ENCODE data around the gene AGBL3. TPM values are rescaled to one million over a fixed set of nuclear protein-coding genes. Genes with fewer than 3 reads are reported as not detected.

AGBL3 gene
- total RNA-seq, 4 donors from 2014 or later: 0.29 to 12.5 (median 5.3) TPM

DNA sequence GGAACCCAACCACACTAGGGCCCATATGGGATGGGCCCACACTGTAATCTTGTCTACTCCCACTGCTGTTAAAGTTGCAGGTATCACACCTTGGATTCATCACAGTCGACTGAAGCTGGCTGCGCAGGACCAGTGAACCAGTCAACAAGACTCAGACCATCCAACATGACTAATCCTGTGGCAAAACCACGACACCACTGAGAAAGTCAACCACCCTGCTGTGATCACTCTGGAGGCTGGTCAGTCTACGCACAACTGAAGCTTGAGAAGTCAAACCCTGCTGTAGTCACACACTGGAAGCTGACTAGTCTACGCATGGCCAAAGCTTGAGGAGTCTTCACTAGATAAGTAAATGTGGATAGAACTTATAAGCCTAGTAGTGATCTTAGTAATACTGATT lies 193.8 kb downstream of the AGBL3 start:
- H3K27ac ChIP-seq: no peak overlapping the region
- intact Hi-C loops (cut with DNase I; ENCODE audit: low total_unique reads): no loop called here
- TF ChIP-seq, protein P1, sequence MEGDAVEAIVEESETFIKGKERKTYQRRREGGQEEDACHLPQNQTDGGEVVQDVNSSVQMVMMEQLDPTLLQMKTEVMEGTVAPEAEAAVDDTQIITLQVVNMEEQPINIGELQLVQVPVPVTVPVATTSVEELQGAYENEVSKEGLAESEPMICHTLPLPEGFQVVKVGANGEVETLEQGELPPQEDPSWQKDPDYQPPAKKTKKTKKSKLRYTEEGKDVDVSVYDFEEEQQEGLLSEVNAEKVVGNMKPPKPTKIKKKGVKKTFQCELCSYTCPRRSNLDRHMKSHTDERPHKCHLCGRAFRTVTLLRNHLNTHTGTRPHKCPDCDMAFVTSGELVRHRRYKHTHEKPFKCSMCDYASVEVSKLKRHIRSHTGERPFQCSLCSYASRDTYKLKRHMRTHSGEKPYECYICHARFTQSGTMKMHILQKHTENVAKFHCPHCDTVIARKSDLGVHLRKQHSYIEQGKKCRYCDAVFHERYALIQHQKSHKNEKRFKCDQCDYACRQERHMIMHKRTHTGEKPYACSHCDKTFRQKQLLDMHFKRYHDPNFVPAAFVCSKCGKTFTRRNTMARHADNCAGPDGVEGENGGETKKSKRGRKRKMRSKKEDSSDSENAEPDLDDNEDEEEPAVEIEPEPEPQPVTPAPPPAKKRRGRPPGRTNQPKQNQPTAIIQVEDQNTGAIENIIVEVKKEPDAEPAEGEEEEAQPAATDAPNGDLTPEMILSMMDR (IDR thresholded peaks at IDR 0.05): no peak
- no peak for TF ChIP-seq POLR2A (IDR thresholded peaks at IDR 0.05)

DNA sequence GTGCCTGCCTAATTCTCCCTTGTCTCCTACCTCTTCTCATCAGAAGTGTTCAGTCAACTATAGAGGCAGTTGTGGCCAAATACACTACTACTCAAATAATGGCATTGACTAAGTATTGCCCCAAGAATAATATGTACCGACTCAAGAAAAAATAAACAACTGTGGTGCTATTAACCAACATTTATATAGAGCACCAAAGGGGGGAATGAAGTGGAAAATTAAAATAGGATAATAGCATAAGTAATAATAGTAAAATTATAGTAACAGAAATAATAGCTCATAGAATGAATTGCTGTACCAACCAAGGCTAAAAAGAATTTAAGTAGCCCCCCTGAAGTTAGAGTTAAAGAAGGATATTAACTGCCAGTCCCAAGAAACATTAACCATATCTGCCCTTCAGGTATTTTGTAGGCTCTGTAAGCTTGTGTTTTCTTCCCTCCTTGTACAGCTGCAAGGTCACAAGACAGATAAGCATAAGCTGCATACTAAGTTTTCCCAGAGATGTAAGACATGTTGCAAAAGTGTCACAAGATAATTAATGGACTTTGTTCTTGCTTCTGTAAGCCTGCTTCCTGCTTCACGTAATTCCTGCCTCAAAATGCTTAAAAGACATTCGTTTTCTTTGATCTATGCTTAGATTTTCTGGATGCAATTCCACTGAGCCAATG lies 195.1 kb downstream of the AGBL3 start:
- H3K36me3 ChIP-seq: no peaks in the 10 kb centered on the region
- peaks cover 0 to 9% of the 10 kb centered on the region in 2 donors for H3K9me3 ChIP-seq
- intact Hi-C loops (cut with DNase I; ENCODE audit: low total_unique reads): no loop called here
- H3K27ac ChIP-seq: no peak overlapping the region
- H3K4me3 ChIP-seq: no peak overlapping the region
- no peaks in the 10 kb centered on the region for H3K4me1 ChIP-seq
- TF ChIP-seq, protein P1 (IDR thresholded peaks at IDR 0.05): no peak
- no peak for TF ChIP-seq POLR2A (IDR thresholded peaks at IDR 0.05)
- no peaks in the 10 kb centered on the region for H3K27me3 ChIP-seq
- no peak for DNase-seq

More for the DNA sequence above, 193.8 kb downstream of the AGBL3 start:
- no peaks in the 10 kb centered on the region for H3K4me1 ChIP-seq
- H3K27me3 ChIP-seq: no peaks in the 10 kb centered on the region
- H3K9me3 ChIP-seq: peaks cover 0 to 9% of the 10 kb centered on the region in 2 donors
- H3K4me3 ChIP-seq: no peak overlapping the region
- DNase-seq: no peak
- H3K36me3 ChIP-seq: no peaks in the 10 kb centered on the region

DNA sequence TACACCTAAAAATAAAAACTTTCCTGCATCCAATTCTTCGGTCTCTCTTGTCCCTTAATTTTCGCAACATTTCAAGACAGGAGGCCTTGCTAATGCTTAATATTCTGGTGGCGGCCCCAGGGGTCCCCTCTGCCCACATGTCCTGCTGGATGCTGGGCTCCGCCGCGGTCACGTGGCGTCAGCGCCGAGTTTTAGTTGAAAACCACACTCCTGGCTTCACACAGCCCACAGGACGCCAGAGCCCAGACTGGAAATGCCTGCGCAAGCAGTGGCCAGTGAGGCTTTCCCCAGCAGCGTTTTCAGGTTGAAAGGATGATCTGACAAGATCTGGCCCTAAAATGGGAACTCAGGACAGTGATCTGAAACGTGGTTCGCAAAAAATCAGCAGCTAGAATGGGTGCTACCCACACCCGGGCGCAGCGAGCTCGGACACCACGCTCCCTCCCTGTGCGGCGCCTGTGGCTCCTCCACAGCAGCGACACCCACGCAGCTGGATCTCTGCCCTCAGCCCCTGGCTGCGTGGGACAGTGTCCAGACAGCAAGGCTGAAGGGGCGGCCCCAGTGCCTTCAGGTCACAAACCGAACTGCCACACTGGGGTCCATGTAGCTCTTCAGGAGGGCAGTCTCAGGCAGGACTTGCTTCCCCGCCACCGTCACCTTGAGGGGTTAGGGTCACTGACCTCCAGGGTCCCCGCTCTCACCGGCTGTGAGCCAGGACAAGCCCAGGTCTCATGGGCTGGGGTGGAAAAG lies 195.8 kb downstream of the AGBL3 start:
- H3K4me3 ChIP-seq: no peak overlapping the region
- no peaks in the 10 kb centered on the region for H3K4me1 ChIP-seq
- H3K27me3 ChIP-seq: no peaks in the 10 kb centered on the region
- H3K9me3 ChIP-seq: peaks cover 0 to 9% of the 10 kb centered on the region in 2 donors
- H3K27ac ChIP-seq: no peak overlapping the region
- intact Hi-C loops (cut with DNase I; ENCODE audit: low total_unique reads): no loop called here
- TF ChIP-seq, protein P1 (IDR thresholded peaks at IDR 0.05): no peak
- TF ChIP-seq POLR2A (IDR thresholded peaks at IDR 0.05): no peak
- H3K36me3 ChIP-seq: no peaks in the 10 kb centered on the region
- DNase-seq: no peak

DNA sequence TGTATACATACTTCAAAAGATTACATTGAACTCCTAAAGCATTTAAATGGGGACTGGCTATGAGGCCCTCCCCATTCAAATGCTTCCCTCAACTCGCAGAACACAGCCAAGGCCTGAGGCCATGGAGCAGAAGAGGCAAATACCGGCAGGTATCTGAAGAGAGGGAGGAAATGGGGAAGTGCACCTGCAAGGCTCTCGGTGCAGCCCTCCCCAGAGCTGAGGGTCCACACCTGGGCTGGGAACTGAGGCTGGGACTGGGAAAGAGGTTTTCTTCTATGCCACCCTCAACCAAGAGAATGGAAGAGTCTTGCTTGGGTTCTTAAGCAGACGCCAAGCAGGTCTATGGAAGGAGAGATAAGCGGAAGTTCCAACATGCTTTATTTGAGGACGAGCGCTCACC lies 197.2 kb downstream of the AGBL3 start:
- TF ChIP-seq, protein P1 (IDR thresholded peaks at IDR 0.05): no peak
- TF ChIP-seq POLR2A (IDR thresholded peaks at IDR 0.05): no peak
- Histone ChIP-seq H3K4me3 (no peak overlapping the region), H3K4me1 (no peaks in the 10 kb centered on the region), H3K27ac (no peak overlapping the region), H3K9me3 (peaks cover 0 to 9% of the 10 kb centered on the region in 2 donors), H3K27me3 (no peaks in the 10 kb centered on the region), H3K36me3 (no peaks in the 10 kb centered on the region)
- intact Hi-C loops (cut with DNase I; ENCODE audit: low total_unique reads): no loop called here
- DNase-seq: no peak

- no peaks in the 10 kb centered on the region for H3K4me1 ChIP-seq
- no peak for DNase-seq
- H3K27me3 ChIP-seq: no peaks in the 10 kb centered on the region
- intact Hi-C loops (cut with DNase I; ENCODE audit: low total_unique reads): no loop called here
- no peak for TF ChIP-seq POLR2A (IDR thresholded peaks at IDR 0.05)
- TF ChIP-seq, protein P1 (IDR thresholded peaks at IDR 0.05): no peak
- H3K9me3 ChIP-seq: peaks cover 0 to 9% of the 10 kb centered on the region in 2 donors
- no peak overlapping the region for H3K27ac ChIP-seq
- no peaks in the 10 kb centered on the region for H3K36me3 ChIP-seq
- H3K4me3 ChIP-seq: no peak overlapping the region
Measured at GRCh38 chr7:135184254-135184841, 198.0 kb downstream of the AGBL3 start.

Data from uterus (tissue), 4 donors.